Breast epithelium (tissue), 4 donors: ENCODE measurements around the gene MAP4. TPM values are rescaled to one million over a fixed set of nuclear protein-coding genes. Genes with fewer than 3 reads are reported as not detected.
A peak's percentile ranks its signal among the peaks of the same experiment; 100 is the strongest.
"Not testable (repeated sequence)": the region's sequence is repeated elsewhere in the genome, so short reads cannot be mapped to it uniquely, and the experiment has no call there.

Experiments used
- DNase-seq, 2 donors: peaks; one replicate each; pipeline ENCODE4 v3.0.0-alpha.2; 2019; ENCODE audit warnings: low spot score in 2 of 2
- H3K27ac ChIP-seq, 2 donors: fragments of 200-600 bp; sonication (generic) in 1 of 2; one replicate each; pipeline ENCODE4 v1.5.1; 2016 to 2019; ENCODE audit warnings: mild to moderate bottlenecking in 1 of 2
- H3K27me3 ChIP-seq, 2 donors: fragments of 200-600 bp; sonication (generic) in 1 of 2; one replicate each; pipeline versions ENCODE4 v1.5.1 to v1.6.0; 2017 to 2019; ENCODE audit warnings: control low read depth in 1 of 2, mild to moderate bottlenecking in 1 of 2
- H3K36me3 ChIP-seq: fragments of 200-600 bp; one replicate; pipeline ENCODE4 v1.5.1; 2019
- H3K4me1 ChIP-seq, 2 donors: fragments of 200-600 bp; sonication (generic); one replicate each; pipeline ENCODE4 v1.5.1; 2016 to 2019; ENCODE audit warnings: control low read depth in 1 of 2
- H3K4me3 ChIP-seq, 3 donors: fragments of 200-600 bp; sonication (generic); 1 replicate in 2 of 3; 2 replicates in 1 of 3; pipeline ENCODE4 v1.5.1; 2016 to 2019; ENCODE audit warnings: mild to moderate bottlenecking in 3 of 3, moderate library complexity in 2 of 3
- H3K9me3 ChIP-seq, 2 donors: fragments of 200-600 bp; sonication (generic) in 1 of 2; one replicate each; pipeline ENCODE4 v1.5.1; 2016 to 2019; ENCODE audit warnings: control low read depth in 1 of 2
- POLR2A ChIP-seq: fragments of 450-650 bp; IDR thresholded peaks from one replicate; pipeline ENCODE4 v1.6.1; 2016; ENCODE audit warnings: antibody characterized with exemption, mild to moderate bottlenecking, moderate library complexity
- POLR2AphosphoS5 ChIP-seq, 3 donors: sonication (generic); formaldehyde crosslinking; IDR thresholded peaks; one replicate each; pipeline ENCODE4 v1.6.1; 2017; ENCODE audit warnings: antibody characterized with exemption in 3 of 3
- intact Hi-C: fragments of 100-400 bp; cut with DNase I; formaldehyde crosslinking; loops from one replicate; pipeline ENCODE4 v1.15.1; 2023; ENCODE audit warnings: low total_unique reads
- total RNA-seq, 3 donors: library from RNA; depleted of rRNA; stranded (reverse); fragments of >200 nt; gene quantifications; one replicate each; pipeline ENCODE4 v1.1.0, GENCODE V29; 2016
- TF ChIP-seq, protein P1 (sequence below), 3 donors: fragments of 450-650 bp; IDR thresholded peaks; one replicate each; pipeline ENCODE4 v1.5.1; 2016 to 2017; ENCODE audit warnings: antibody characterized with exemption in 3 of 3, mild to moderate bottlenecking in 3 of 3, moderate library complexity in 3 of 3

The MAP4 gene
- 100 to 1,000 TPM in 1 of 3 donors, 10 to 100 TPM in 2; 72.0 to 167 (median 99.0) TPM for total RNA-seq

DNA sequence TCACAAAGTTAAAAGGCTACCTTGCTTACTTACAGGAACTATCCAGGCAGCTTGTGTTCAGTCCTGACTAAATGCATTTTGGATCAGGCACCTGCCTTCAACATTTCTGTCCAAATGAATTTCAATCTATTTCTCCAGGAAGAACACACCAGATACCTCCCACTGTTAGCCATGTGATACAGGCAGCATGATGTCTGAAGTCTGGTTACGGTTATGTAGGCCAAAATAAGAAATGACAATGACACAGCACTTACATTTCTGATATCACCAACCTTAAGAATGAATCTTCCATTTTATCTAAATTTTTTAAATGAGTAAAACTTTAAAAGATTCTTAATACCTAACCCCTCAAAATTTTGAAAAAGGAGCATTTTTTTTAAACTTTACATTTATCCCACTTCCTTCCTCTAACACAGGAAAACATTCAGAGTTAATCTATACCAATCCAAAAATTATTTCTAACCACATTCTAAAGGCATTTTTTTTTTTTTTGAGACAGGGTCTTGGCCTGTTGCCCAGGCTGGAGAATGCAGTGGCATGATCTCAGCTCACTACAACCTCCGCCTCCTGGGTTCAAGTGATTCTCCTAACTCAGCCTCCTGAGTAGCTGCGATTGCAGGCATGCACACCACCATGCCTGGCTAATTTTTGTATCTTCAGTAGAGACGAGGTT is at the start of gene MAP4:
Gene MAP4 (minus strand): TSS at position 116 of the 673 bp plus-strand sequence. CDS start 17,556 bp downstream, outside the sequence.
- Histone ChIP-seq H3K27ac (no peak within 1 kb of the TSS), H3K36me3 (no peaks in the 10 kb centered on the region), H3K27me3 (no peaks in the 10 kb centered on the region), H3K4me3 (no peak within 1 kb of the TSS), H3K9me3 (no peaks in the 10 kb centered on the region), H3K4me1 (peaks cover 0 to 5% of the 10 kb centered on the region in 2 donors)
- intact Hi-C loops: no loop called here
- no peak for DNase-seq
- TF ChIP-seq POLR2A (no peak), POLR2AphosphoS5 (IDR thresholded peaks at IDR 0.05) (no peak)
- TF ChIP-seq, protein P1, sequence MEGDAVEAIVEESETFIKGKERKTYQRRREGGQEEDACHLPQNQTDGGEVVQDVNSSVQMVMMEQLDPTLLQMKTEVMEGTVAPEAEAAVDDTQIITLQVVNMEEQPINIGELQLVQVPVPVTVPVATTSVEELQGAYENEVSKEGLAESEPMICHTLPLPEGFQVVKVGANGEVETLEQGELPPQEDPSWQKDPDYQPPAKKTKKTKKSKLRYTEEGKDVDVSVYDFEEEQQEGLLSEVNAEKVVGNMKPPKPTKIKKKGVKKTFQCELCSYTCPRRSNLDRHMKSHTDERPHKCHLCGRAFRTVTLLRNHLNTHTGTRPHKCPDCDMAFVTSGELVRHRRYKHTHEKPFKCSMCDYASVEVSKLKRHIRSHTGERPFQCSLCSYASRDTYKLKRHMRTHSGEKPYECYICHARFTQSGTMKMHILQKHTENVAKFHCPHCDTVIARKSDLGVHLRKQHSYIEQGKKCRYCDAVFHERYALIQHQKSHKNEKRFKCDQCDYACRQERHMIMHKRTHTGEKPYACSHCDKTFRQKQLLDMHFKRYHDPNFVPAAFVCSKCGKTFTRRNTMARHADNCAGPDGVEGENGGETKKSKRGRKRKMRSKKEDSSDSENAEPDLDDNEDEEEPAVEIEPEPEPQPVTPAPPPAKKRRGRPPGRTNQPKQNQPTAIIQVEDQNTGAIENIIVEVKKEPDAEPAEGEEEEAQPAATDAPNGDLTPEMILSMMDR (IDR thresholded peaks at IDR 0.05): no peak

DNA sequence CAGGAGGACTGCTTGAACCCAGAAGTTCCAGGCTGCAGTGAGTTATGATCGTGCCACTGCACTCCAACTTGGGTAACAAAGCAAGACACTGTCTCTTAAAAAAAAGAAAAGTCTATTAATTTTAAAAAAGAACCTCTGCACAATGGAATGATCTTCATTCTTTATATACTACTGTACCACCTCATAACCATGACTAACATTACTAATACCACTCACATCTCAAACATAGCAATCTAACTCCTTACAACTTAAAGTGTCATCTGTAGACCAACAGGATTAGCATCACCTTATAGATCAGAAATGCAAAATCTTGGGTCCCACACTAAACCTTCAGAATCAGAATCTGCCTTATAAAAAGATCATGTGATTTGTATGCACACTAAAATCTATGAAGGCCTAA is 48.8 kb upstream of the MAP4 start:
- H3K9me3 ChIP-seq: no peaks in the 10 kb centered on the region
- H3K36me3 ChIP-seq: no peaks in the 10 kb centered on the region
- H3K4me1 ChIP-seq: no peaks in the 10 kb centered on the region
- no peak for DNase-seq
- H3K27me3 ChIP-seq: no peaks in the 10 kb centered on the region
- TF ChIP-seq POLR2AphosphoS5 (IDR thresholded peaks at IDR 0.05): no peak
- TF ChIP-seq POLR2A: no peak
- TF ChIP-seq, protein P1 (IDR thresholded peaks at IDR 0.05): no peak
- no peak overlapping the region for H3K4me3 ChIP-seq
- H3K27ac ChIP-seq: no peak overlapping the region
- intact Hi-C loops: no loop called here

- DNase-seq: no peak
- Histone ChIP-seq H3K4me1 (no peaks in the 10 kb centered on the region), H3K27me3 (no peaks in the 10 kb centered on the region), H3K36me3 (no peaks in the 10 kb centered on the region), H3K27ac (no peak overlapping the region), H3K9me3 (no peaks in the 10 kb centered on the region), H3K4me3 (no peak overlapping the region)
- TF ChIP-seq POLR2A: no peak
- TF ChIP-seq, protein P1 (IDR thresholded peaks at IDR 0.05): no peak
- no peak for TF ChIP-seq POLR2AphosphoS5 (IDR thresholded peaks at IDR 0.05)
- intact Hi-C loops: no loop called here
Measured at GRCh38 chr3:48064292-48064829, 48.1 kb upstream of the MAP4 start.

GRCh38 chr3:48061586-48061985 is 45.4 kb upstream of the MAP4 start:
- H3K27me3 ChIP-seq, H3K4me3 ChIP-seq, H3K9me3 ChIP-seq, H3K27ac ChIP-seq, H3K36me3 ChIP-seq, DNase-seq, H3K4me1 ChIP-seq, intact Hi-C loops: not testable (repeated sequence)

GRCh38 chr3:48058091-48058490 is 41.9 kb upstream of the MAP4 start:
- intact Hi-C loops: no loop called here
- peak overlapping the region in 1 of 2 donors; percentile 13 for H3K27ac ChIP-seq
- TF ChIP-seq POLR2AphosphoS5 (IDR thresholded peaks at IDR 0.05): no peak
- TF ChIP-seq, protein P1 (IDR thresholded peaks at IDR 0.05): no peak
- no peak for TF ChIP-seq POLR2A

More at GRCh38 chr3:48058091-48058490, 41.9 kb upstream of the MAP4 start:
- H3K4me1 ChIP-seq: peaks cover 0 to 7% of the 10 kb centered on the region in 2 donors
- no peaks in the 10 kb centered on the region for H3K27me3 ChIP-seq
- no peak overlapping the region for H3K4me3 ChIP-seq
- no peak for DNase-seq
- no peaks in the 10 kb centered on the region for H3K9me3 ChIP-seq
- no peaks in the 10 kb centered on the region for H3K36me3 ChIP-seq
